A673 (cell line): ENCODE measurements around the gene CACNA1A. TPM values are rescaled to one million over a fixed set of nuclear protein-coding genes. Genes with fewer than 3 reads are reported as not detected.

Experiments used
- BruUV-seq: library from RNA; stranded (reverse); fragments of 400-500 nt; replicated peaks from 2 replicates; lab custom pipeline; 2021; lab: Mats Ljungman, UMichigan
- CTCF ChIA-PET: fragments of 300-600 bp; sonication (Branson Sonifier 250); formaldehyde crosslinking; loops from one replicate; lab custom pipeline; 2022; ENCODE audit warnings: antibody characterized with exemption; lab: Charles Lee
- POLR2A ChIA-PET: fragments of 300-600 bp; sonication (Branson Sonifier 250); formaldehyde crosslinking; loops from one replicate; lab custom pipeline; 2022; ENCODE audit warnings: antibody characterized with exemption; ENCODE audit not compliant: low non-redundant PET; lab: Charles Lee
- DNase-seq: peaks from one replicate; pipeline ENCODE4 v3.0.0-alpha.2; 2015; ENCODE audit warnings: low spot score
- H3K27ac ChIP-seq: fragments of 200-600 bp; sonication (generic); 2 replicates; pipeline ENCODE4 v1.5.1; 2016; ENCODE audit warnings: mixed run types, low read depth, mild to moderate bottlenecking, mixed read lengths, antibody characterized with exemption, low read length; ENCODE audit not compliant: poor library complexity, severe bottlenecking
- H3K27me3 ChIP-seq: fragments of 200-600 bp; sonication (generic); replicated peaks from 2 replicates; pipeline ENCODE4 v1.6.1; 2017; ENCODE audit warnings: mixed run types, low read depth, mild to moderate bottlenecking, mixed read lengths, antibody characterized with exemption, low read length; ENCODE audit not compliant: insufficient read depth, poor library complexity
- H3K36me3 ChIP-seq: fragments of 200-600 bp; sonication (generic); 2 replicates; pipeline ENCODE4 v1.6.1; 2016; ENCODE audit warnings: mixed run types, mild to moderate bottlenecking, mixed read lengths, antibody characterized with exemption, low read length; ENCODE audit not compliant: insufficient read depth, poor library complexity, severe bottlenecking
- H3K4me1 ChIP-seq: fragments of 200-600 bp; sonication (generic); 2 replicates; pipeline ENCODE4 v1.6.1; 2017; ENCODE audit warnings: mixed run types, mild to moderate bottlenecking, mixed read lengths, antibody characterized with exemption, low read length; ENCODE audit not compliant: insufficient read depth, poor library complexity, severe bottlenecking
- H3K4me3 ChIP-seq: fragments of 200-600 bp; sonication (generic); 2 replicates; pipeline ENCODE4 v1.5.1; 2016; ENCODE audit warnings: low read depth, mixed run types, mild to moderate bottlenecking, mixed read lengths, low read length; ENCODE audit not compliant: poor library complexity, severe bottlenecking
- H3K9me3 ChIP-seq: fragments of 200-600 bp; sonication (generic); 2 replicates; pipeline ENCODE4 v1.6.1; 2016; ENCODE audit warnings: mixed run types, low read depth, mild to moderate bottlenecking, mixed read lengths, antibody characterized with exemption, low read length; ENCODE audit not compliant: poor library complexity, severe bottlenecking
- EZH2 ChIP-seq: fragments of 200-600 bp; sonication (generic); IDR thresholded peaks from 2 replicates; pipeline ENCODE4 v1.6.1; 2017; ENCODE audit warnings: borderline replicate concordance, low read depth, mild to moderate bottlenecking, mixed read lengths, antibody characterized with exemption, low read length; ENCODE audit not compliant: poor library complexity, severe bottlenecking
- intact Hi-C: fragments of 100-400 bp; cut with micrococcal nuclease; formaldehyde crosslinking; loops from one replicate; pipeline ENCODE4 v1.10.0; 2022; ENCODE audit not compliant: unreplicated experiment
- total RNA-seq: library from RNA; stranded (reverse); gene quantifications from 2 replicates; pipeline ENCODE4 v1.2.3, GENCODE V29; 2021
- TF ChIP-seq, protein P1 (sequence below): fragments of 300-800, 200-600 bp; sonication (generic); conservative IDR thresholded peaks from 2 replicates; pipeline ENCODE4 v1.5.1; 2017; ENCODE audit warnings: low read depth, mild to moderate bottlenecking, antibody characterized with exemption, low read length, moderate library complexity, mixed read lengths

Gene CACNA1A
- total RNA-seq, 1 experiment from 2014 or later, result 3.2 TPM

DNA sequence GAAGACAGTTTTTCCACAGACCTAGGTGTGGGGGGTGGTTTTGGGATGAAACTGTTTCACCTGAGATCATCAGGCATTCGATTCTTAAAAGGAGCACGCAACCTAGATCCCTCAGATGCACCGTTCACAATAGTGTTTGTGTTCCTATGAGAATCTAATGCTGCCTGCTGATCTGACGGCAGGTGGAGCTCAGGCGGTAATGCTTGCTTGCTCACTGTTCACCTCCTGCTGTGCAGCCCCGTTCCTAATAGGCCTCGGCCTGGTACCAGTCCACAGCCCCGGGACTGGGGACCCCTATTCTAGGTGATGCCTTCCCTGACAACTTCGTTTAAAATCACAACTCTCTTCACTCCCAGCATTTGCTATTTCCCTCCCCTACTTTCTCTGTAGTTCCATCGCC lies 206.4 kb downstream of the CACNA1A start:
- intact Hi-C loops, result no loop called here
- Histone ChIP-seq H3K27me3 (no peaks in the 10 kb centered on the region), H3K4me3 (no peak overlapping the region), H3K9me3 (no peaks in the 10 kb centered on the region), H3K4me1 (peaks cover 7% of the 10 kb centered on the region), H3K27ac (no peak overlapping the region), H3K36me3 (no peaks in the 10 kb centered on the region)
- no TSS peak for BruUV-seq
- CTCF ChIA-PET, result no interaction called here
- no peak for DNase-seq
- POLR2A ChIA-PET, result interaction anchor here (0.6 kb wide), 1 partner anchor 277 kb away, joined by 4 read pairs; no protein-coding TSS in a partner anchor
- TF ChIP-seq, protein P1, sequence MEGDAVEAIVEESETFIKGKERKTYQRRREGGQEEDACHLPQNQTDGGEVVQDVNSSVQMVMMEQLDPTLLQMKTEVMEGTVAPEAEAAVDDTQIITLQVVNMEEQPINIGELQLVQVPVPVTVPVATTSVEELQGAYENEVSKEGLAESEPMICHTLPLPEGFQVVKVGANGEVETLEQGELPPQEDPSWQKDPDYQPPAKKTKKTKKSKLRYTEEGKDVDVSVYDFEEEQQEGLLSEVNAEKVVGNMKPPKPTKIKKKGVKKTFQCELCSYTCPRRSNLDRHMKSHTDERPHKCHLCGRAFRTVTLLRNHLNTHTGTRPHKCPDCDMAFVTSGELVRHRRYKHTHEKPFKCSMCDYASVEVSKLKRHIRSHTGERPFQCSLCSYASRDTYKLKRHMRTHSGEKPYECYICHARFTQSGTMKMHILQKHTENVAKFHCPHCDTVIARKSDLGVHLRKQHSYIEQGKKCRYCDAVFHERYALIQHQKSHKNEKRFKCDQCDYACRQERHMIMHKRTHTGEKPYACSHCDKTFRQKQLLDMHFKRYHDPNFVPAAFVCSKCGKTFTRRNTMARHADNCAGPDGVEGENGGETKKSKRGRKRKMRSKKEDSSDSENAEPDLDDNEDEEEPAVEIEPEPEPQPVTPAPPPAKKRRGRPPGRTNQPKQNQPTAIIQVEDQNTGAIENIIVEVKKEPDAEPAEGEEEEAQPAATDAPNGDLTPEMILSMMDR, result no peak
- TF ChIP-seq EZH2, result no peak

DNA sequence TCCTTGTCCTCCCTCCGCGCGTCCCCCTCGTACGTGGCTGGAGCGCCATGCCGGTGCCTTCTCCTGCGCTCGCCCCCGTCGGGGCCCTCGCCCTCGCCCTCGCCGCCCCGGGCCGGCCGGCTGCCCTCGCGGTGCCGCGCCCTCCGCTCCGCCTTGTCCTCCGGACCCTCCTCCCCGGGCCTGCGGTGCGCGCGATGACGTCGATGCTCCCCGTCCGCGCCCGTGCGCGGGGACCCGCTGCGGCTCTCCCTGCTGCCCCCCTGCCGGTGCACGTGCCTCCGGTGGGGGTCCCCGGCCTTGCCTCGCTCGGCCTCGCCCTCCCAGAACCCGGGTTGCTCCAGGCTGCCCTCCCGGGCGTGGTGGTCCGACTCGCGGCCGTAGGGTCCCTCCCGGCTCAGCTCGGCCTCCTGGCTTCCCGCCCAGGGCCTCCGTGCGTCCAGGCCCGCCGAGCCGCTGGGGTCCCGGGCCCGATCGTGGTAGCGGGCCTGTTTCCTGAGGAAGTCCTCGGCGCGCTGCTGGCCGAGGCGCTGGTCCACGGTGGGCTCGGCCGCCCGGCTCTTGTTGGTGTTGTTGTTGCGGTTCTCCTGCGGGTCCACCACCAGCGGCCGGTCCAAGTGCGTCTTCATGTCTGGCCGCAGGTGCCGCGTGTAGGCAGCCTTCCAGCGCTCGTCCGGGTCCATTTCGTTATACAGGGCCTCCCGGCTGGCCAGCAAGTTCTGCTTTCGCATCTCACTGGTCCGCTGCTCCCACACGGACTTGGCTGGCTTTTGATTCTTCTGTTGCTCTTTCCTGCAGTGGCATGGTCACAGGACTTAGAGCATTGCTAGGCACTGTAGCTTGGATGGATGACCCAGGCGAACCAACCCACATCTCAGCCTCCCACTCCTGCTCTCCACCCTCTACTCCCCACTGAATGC lies 207.5 kb downstream of the CACNA1A start:
- Histone ChIP-seq H3K4me3 (no peak overlapping the region), H3K36me3 (no peaks in the 10 kb centered on the region), H3K27ac (no peak overlapping the region), H3K27me3 (no peaks in the 10 kb centered on the region), H3K4me1 (peaks cover 7% of the 10 kb centered on the region), H3K9me3 (no peaks in the 10 kb centered on the region)
- BruUV-seq, result no TSS peak
- intact Hi-C loops, result no loop called here
- no peak for DNase-seq
- ChIA-PET CTCF (no interaction called here), POLR2A (no interaction called here)
- TF ChIP-seq, protein P1, result no peak
- no peak for TF ChIP-seq EZH2

DNA sequence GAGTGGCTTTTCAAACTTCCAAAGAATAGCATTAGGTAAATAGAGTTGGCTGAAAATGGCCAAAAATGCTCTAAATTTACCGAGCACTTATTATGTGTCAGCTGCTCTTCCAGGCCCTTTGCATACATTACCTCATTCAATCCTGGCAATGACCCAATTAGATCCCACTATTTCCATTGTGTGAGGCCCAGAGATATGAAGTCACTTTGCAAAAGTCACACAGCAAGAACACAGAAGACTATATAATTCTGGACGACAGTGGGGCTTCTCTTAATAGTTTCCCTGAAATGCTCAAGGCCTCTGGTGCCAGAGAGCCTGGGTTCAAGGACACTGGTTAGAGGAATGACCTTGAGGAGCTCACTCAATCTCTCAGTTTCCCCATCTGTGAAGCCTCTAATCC lies 209.3 kb downstream of the CACNA1A start:
- BruUV-seq, result no TSS peak
- no peak for DNase-seq
- Histone ChIP-seq H3K4me1 (peaks cover 7% of the 10 kb centered on the region), H3K27ac (no peak overlapping the region), H3K36me3 (no peaks in the 10 kb centered on the region), H3K4me3 (no peak overlapping the region), H3K9me3 (no peaks in the 10 kb centered on the region), H3K27me3 (no peaks in the 10 kb centered on the region)
- ChIA-PET CTCF (no interaction called here), POLR2A (no interaction called here)
- no peak for TF ChIP-seq EZH2
- TF ChIP-seq, protein P1, result no peak
- intact Hi-C loops, result no loop called here
